Glutamatergic neuron (in vitro differentiated cells): ENCODE data around the gene RNPS1. TPM values are rescaled to one million over a fixed set of nuclear protein-coding genes. Genes with fewer than 3 reads are reported as not detected.

ENCODE experiments used
- DNase-seq: peaks from one replicate; pipeline ENCODE4 v3.0.0; 2022
- H3K27ac Mint-ChIP-seq: one replicate; pipeline ENCODE4 v1.8.0; 2020; ENCODE audit warnings: mild to moderate bottlenecking, mixed read lengths, inconsistent platforms; ENCODE audit not compliant: unreplicated experiment
- H3K27me3 Mint-ChIP-seq: one replicate; pipeline ENCODE4 v1.8.0; 2020; ENCODE audit warnings: mild to moderate bottlenecking, moderate library complexity, mixed read lengths, inconsistent platforms; ENCODE audit not compliant: unreplicated experiment
- H3K36me3 Mint-ChIP-seq: one replicate; pipeline ENCODE4 v1.8.0; 2020; ENCODE audit warnings: mild to moderate bottlenecking, mixed read lengths, inconsistent platforms; ENCODE audit not compliant: unreplicated experiment
- H3K4me1 Mint-ChIP-seq: one replicate; pipeline ENCODE4 v1.8.0; 2020; ENCODE audit warnings: mild to moderate bottlenecking, low read depth, mixed read lengths, inconsistent platforms; ENCODE audit not compliant: unreplicated experiment
- H3K4me3 Mint-ChIP-seq: one replicate; pipeline ENCODE4 v1.8.0; 2020; ENCODE audit warnings: mild to moderate bottlenecking, mixed read lengths, inconsistent platforms; ENCODE audit not compliant: unreplicated experiment
- H3K9me3 Mint-ChIP-seq: one replicate; pipeline ENCODE4 v1.8.0; 2020; ENCODE audit warnings: mild to moderate bottlenecking, moderate library complexity, mixed read lengths, inconsistent platforms; ENCODE audit not compliant: unreplicated experiment
- CTCF ChIP-seq: fragments of 200-600 bp; sonication (generic); IDR thresholded peaks from one replicate; pipeline ENCODE4 v1.5.0; 2021; ENCODE audit not compliant: partially characterized antibody, unreplicated experiment
- total RNA-seq: library from RNA; stranded (reverse); fragmentation: NEBNext Ultra II Directional; extraction: Animal tissue kit (Norgen Biotek cat#: 25700); gene quantifications from one replicate; pipeline ENCODE4 v1.2.1, GENCODE V29; 2021; ENCODE audit not compliant: unreplicated experiment

The RNPS1 gene
- total RNA-seq, 1 donor from 2014 or later: 220 TPM

GRCh38 chr16:2233046-2233775, 34.7 kb downstream of the RNPS1 start:
- Mint-ChIP-seq H3K4me3 (no peak overlapping the region), H3K27me3 (peaks cover 7% of the 10 kb centered on the region), H3K36me3 (no peaks in the 10 kb centered on the region), H3K27ac (no peak overlapping the region), H3K9me3 (peaks cover 6% of the 10 kb centered on the region), H3K4me1 (no peaks in the 10 kb centered on the region)
- DNase-seq: no peak
- no peak for TF ChIP-seq CTCF

GRCh38 chr16:2232094-2232990, 35.6 kb downstream of the RNPS1 start:
- H3K36me3 Mint-ChIP-seq: no peaks in the 10 kb centered on the region
- H3K27me3 Mint-ChIP-seq: peaks cover 7% of the 10 kb centered on the region
- H3K4me3 Mint-ChIP-seq: no peak overlapping the region
- peaks cover 6% of the 10 kb centered on the region for H3K9me3 Mint-ChIP-seq
- DNase-seq: no peak
- peaks cover 3% of the 10 kb centered on the region for H3K4me1 Mint-ChIP-seq
- no peak overlapping the region for H3K27ac Mint-ChIP-seq
- TF ChIP-seq CTCF: no peak

- Mint-ChIP-seq H3K9me3 (peaks cover 6% of the 10 kb centered on the region), H3K36me3 (no peaks in the 10 kb centered on the region), H3K27ac (no peak overlapping the region), H3K4me3 (no peak overlapping the region), H3K27me3 (peaks cover 7% of the 10 kb centered on the region), H3K4me1 (peaks cover 3% of the 10 kb centered on the region)
- no peak for TF ChIP-seq CTCF
- no peak for DNase-seq
Observed at GRCh38 chr16:2231016-2231931, 36.7 kb downstream of the RNPS1 start.

GRCh38 chr16:2230376-2230775, 37.5 kb downstream of the RNPS1 start:
- Mint-ChIP-seq H3K9me3 (peaks cover 6% of the 10 kb centered on the region), H3K36me3 (no peaks in the 10 kb centered on the region), H3K4me1 (peaks cover 3% of the 10 kb centered on the region), H3K27ac (peak overlapping the region; percentile 77), H3K27me3 (peaks cover 6% of the 10 kb centered on the region), H3K4me3 (no peak overlapping the region)
- no peak for DNase-seq
- TF ChIP-seq CTCF: no peak
